CD4-positive, alpha-beta T cell treated with Interleukin-4 for 1 hour (primary cell): ENCODE results near the gene TAS2R38.
"Not testable (repeated sequence)": the region's sequence is repeated elsewhere in the genome, so short reads cannot be mapped to it uniquely, and the experiment has no call there.

Experiments
- DNase-seq, 2 donors: peaks; one replicate each; pipeline ENCODE4 v3.0.0-alpha.2; 2020 to 2022

TAS2R38 gene

DNA sequence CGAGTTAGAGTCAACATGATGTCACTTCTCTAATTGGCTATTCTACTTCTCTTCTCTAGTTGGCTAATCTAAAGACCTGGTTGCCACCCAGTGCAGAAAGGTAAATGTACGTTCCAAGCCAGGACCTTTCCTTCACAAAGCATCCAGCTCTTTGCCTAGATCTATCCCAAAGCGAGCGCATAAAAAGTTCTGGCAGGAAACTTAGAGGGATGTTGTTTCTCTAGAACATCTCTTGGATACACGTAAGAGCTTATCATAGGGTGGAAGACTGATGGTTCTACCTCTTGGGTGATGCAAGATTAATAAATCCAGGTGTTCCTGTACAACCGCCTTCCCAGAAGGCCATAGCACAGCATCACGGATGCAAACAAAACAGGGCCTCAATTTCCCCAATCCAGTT, at the start of gene TAS2R38:
TSS of gene TAS2R38 (minus strand) at position 101 of the 400 bp plus-strand sequence. CDS start at position 17, 84 bp downstream.
- DNase-seq: no peak

DNA sequence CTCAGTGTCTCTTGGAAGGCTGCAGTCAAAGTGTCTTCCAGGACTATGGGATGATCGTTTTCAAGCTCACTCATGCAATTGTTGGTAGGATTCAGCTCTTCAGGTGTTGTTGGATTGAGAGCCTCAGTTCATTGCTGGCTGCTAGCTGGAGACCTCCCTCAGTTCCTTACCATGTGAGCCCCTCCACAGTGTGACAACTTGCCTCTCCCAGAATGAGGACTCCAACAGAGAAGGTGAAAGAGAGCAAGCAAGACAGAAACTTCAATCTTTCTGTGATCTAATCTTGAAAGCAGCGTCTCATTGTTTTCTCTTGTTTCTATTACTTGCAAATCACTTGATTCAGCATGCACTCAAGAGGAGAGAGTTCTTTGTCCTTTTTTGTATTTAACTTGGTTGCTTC, 44.6 kb upstream of the TAS2R38 start:
- DNase-seq: no peak

- no peak for DNase-seq
Measured at GRCh38 chr7:142017451-142017850, 43.9 kb upstream of the TAS2R38 start.

DNA sequence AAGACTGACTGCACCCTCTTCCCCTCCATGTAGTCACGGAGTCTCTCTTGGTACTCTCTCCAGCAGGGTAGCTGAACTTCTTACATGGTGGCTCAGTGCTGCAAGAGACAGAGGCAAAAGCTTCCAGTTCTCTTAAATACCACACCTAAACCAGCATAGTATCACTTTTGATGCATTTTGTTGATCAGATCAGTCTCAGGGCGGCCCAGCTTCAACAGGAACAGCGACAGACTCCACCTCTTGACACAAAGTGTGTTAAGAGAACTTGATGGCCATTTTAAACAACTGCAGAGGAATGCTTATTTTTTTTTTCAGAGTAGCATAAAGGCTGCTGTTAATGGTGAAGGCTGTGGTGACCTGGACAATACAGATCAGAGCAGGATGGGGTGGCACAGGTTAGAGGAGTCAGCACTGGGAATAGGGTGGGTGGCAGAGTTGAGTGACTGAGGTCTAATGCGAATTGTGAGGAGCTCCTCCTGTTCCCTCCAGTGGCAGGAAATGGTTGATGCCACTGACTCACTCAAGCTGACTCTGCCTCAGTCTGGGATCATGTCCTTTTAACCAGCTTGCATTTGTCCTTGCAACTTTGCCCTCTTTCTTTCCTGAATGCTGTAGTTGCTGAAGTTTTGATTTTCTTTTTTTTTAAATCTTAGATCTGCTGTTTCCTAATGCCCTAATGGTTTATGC, 39.4 kb upstream of the TAS2R38 start:
- DNase-seq: peak in 1 of 2 donors; percentile 12

DNA sequence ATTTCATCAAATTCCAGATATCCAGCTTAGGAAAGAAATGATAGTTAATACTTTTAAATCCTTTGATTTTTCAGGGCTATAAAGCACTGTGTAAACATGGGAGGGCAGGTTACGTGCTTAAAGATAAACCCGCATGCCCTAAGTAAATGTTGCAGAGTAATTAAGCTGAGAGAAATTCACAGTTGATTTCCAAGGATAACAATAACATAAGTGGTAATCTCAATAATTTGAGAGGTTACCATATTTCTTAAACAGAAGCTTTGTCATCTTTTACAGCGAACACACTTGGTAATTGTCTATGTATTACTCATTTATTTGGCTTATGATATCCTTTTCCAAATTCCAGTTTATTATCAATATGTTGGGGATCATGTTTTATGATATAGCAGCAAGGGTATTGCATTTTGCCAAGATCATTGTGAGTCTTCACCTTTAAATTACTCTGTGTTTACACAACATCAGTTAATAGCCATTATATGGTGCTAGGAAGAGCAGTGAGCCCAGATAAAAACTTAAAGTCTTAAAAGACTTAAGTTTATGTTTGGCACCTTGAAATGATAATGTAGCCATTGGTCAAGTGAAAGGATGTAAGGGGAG, 37.5 kb upstream of the TAS2R38 start:
- DNase-seq: no peak

- no peak for DNase-seq
Measured at GRCh38 chr7:142009187-142009586, 35.6 kb upstream of the TAS2R38 start.

GRCh38 chr7:142006577-142006976, 33.0 kb upstream of the TAS2R38 start:
- DNase-seq: no peak

DNA sequence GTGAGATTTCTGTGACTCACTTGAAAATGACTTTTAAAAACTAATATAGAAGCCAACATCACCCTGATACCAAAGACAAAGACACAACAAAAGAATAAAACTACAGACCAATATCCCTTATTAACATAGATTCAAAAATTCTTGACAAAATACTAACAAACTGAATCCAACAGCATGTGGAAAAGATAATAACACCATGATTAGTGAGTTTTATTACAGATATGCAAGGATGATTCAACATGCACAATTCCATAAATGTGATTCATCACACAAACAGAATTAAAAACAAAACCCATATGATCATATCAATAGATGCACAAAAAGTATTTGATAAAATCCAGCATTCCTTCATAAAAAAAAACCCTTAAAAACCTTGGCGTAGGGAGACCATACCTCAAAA, 28.6 kb upstream of the TAS2R38 start:
- no peak for DNase-seq

GRCh38 chr7:142001163-142001874, 27.7 kb upstream of the TAS2R38 start:
- no peak for DNase-seq

DNA sequence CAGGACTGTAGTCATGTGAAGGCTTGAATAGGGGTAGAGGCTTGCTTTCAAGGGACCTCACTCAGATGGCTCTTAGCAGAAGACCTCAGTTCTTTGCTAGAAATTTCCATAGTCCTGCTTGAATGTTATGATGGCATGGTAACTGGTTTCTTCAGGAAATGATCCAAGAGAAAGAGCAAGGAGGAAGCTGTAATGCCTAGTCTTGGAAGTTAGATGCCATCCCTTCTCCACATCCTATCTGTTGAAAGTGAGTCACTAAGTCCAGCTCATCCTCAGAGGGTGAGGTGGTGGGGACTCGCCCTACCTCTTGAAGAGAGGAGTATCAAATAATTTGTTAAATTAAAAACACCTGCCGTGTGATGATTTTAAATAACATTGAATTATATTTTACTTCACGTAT, 26.7 kb upstream of the TAS2R38 start:
- DNase-seq: no peak

- DNase-seq: no peak
Measured at GRCh38 chr7:141999058-141999623, 25.6 kb upstream of the TAS2R38 start.

DNA sequence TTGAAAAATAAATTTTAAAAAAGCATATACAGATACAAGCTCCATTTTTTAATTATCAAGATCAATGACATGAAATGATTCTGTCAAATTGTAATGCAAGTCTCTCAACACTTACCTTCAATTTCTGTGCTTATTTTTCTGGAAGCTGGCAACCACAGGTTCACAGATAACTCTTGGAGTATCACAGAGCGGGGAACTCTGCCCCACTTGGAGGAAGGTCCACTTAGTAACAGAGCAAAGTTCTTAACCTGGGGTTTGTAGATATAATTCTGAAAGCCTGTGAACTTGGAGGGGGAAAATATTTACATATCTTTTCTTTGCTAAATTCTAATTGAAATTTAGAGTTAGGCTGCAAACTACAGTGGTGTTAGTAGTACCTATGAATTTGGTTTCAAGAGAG, 19.8 kb upstream of the TAS2R38 start:
- DNase-seq: no peak

DNA sequence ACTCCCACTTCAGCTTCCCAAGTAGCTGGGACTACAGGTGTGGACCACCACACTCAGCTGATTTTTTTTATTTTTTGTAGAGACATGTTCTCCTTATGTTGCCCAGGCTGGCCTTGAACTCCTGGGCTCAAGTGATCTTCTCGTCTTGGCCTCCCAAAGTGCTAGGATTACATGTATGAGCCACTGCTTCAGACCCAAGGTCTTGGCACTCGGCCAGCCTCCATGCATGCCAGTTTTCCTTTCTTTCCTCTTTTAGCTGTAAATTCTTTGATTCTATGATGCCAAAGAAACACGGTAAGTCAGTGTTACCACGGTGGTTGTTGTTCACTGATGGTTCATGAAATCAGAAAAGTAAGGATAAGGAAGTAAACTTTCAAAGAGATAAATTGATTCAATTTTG, 19.1 kb upstream of the TAS2R38 start:
- DNase-seq: no peak

DNA sequence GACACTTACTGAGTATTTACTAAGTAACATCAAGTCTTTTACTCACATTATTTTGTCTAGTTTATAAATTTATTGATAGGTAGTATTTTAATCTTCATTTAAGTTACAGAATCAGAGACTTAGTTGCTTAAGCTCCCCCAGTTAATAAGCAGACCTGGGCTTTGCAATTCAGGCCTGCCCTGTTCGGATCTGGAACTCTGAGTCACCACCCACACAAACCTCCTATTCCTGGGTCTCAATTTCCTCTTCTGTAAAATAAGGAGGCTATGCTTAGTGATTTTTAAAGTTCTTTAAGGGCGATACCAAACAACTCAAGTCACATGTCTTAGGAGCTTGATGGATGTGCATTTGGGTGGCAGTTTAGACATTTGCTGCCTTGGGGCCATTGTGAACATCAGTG, 18.6 kb upstream of the TAS2R38 start:
- DNase-seq: peak in 1 of 2 donors; percentile 12

DNA sequence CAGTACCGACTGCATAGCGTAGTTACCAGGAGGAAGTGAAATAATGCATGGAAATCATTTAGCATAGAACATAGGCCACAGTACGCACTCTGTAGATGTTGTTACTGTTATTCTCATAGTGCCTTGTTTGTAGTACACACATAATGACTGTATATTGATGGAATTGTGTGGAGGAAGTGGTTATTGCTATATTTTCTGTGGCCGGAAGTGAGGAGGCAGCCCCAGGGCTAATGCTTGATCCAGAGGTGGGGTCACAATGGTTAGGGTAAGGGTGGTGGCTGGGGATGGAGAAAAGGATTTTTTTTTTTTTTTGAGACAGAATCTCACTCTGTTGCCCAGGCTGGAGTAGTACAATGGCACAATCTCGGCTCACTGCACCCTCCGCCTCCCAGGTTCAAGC, 17.6 kb upstream of the TAS2R38 start:
- no peak for DNase-seq

- DNase-seq: no peak
Measured at GRCh38 chr7:141990011-141990725, 16.6 kb upstream of the TAS2R38 start.

DNA sequence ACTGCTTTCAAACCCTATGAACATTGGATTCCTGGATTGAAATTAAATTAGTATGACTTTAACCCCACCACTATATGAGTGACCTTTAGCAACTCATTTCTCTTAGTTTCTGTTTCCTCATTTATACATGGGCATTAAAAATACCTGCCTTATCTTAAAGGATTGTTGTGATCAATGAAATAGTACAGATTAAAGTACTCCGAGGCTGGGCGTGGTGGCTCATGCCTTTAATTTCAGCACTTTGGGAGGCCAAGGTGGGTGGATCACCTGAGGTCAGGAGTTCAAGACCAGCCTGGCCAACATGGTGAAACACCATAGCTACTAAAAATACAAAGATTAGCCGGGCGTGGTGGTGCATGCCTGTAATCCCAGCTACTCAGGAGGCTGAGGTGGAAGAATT, 14.2 kb upstream of the TAS2R38 start:
- DNase-seq: not testable (repeated sequence)

DNA sequence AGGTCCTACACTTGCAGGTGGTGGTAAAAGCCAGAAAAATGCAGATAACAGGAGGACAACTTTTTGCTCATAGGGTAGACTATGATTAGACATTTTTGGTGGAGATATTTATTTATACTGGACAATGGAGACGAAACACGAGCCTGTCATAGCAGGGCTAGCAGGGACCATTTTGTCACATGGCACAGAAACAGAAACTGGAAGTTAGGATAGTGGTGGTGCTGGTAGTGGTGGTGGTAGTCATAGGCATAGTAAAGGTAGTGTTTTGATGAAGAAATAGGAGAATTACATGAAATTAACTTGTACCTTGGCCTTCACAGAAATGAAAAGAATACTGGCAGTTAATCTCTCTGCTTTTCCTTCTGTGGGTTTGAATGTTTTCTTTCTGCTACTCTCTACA, 13.3 kb upstream of the TAS2R38 start:
- no peak for DNase-seq

GRCh38 chr7:141985926-141986325, 12.4 kb upstream of the TAS2R38 start:
- not testable (repeated sequence) for DNase-seq

- no peak for DNase-seq
Measured at GRCh38 chr7:141979568-141979967, 6.0 kb upstream of the TAS2R38 start.

GRCh38 chr7:141978351-141978750, 4.8 kb upstream of the TAS2R38 start:
- no peak for DNase-seq

- DNase-seq: no peak
Measured at GRCh38 chr7:141976524-141977245, 3.1 kb upstream of the TAS2R38 start.
